Measurements from ENCODE around the gene MTMR10. TPM values are rescaled to one million over a fixed set of nuclear protein-coding genes. Genes with fewer than 3 reads are reported as not detected.

Gene MTMR10
- total RNA-seq, 1 experiment from 2014 or later = 7.6 TPM

GRCh38 chr15:30962079-30962478 is 29.3 kb downstream of the MTMR10 start:
- Histone ChIP-seq H3K4me2 (ENCODE audit: low read length) (no peak overlapping the region), H3F3A (ENCODE audit: low read length, unreplicated experiment) (no peaks in the 10 kb centered on the region), H3K36me3 (ENCODE audit: low read depth, low read length) (no peaks in the 10 kb centered on the region; the same call in 1 of the 2 replicates), H4K20me1 (ENCODE audit: low read length) (no peaks in the 10 kb centered on the region), H3K27me3 (ENCODE audit: low read length) (no peaks in the 10 kb centered on the region), H3K9ac (ENCODE audit: low read length) (no peak overlapping the region), H3K79me2 (ENCODE audit: low read length) (no peaks in the 10 kb centered on the region), H3K9me3 (ENCODE audit: low read length) (no peaks in the 10 kb centered on the region), H3K4me3 (ENCODE audit: low read length) (no peak overlapping the region), H3K9me2 (replicated peaks; ENCODE audit: low read length) (no peaks in the 10 kb centered on the region), H3K27ac (ENCODE audit: low read length) (no peak overlapping the region), H2AFZ (ENCODE audit: low read length) (no peak overlapping the region), H3K4me1 (ENCODE audit: insufficient read depth, low read length) (no peaks in the 10 kb centered on the region)
- no peak for TF ChIP-seq EZH2phosphoT487 (IDR thresholded peaks at IDR 0.05; ENCODE audit: borderline replicate concordance, low read length)
- TF ChIP-seq EZH2 (IDR thresholded peaks at IDR 0.05; ENCODE audit: low read length, unreplicated experiment) = no peak
- TF ChIP-seq CTCF (conservative IDR thresholded peaks at IDR 0.05; ENCODE audit: low read depth, low read length) = no peak
- ChIA-PET CTCF (no interaction called here), POLR2A (ENCODE audit: unreplicated experiment) (no interaction called here)
- intact Hi-C loops (cut with micrococcal nuclease) = no loop called here
- no peak for ATAC-seq
- BruUV-seq (replicated peaks) = no TSS peak
- DNase-seq = no peak

GRCh38 chr15:30958219-30958618 is 33.2 kb downstream of the MTMR10 start:
- Histone ChIP-seq H3K79me2 (ENCODE audit: low read length) (no peaks in the 10 kb centered on the region), H3K4me1 (ENCODE audit: insufficient read depth, low read length) (peaks cover 16% of the 10 kb centered on the region), H4K20me1 (ENCODE audit: low read length) (no peaks in the 10 kb centered on the region), H3K36me3 (ENCODE audit: low read depth, low read length) (peaks cover 12% of the 10 kb centered on the region), H3K9ac (ENCODE audit: low read length) (no peak overlapping the region), H3K4me2 (ENCODE audit: low read length) (no peak overlapping the region), H3K27me3 (ENCODE audit: low read length) (no peaks in the 10 kb centered on the region), H3K9me3 (ENCODE audit: low read length) (no peaks in the 10 kb centered on the region), H3F3A (ENCODE audit: low read length, unreplicated experiment) (no peaks in the 10 kb centered on the region), H3K9me2 (replicated peaks; ENCODE audit: low read length) (no peaks in the 10 kb centered on the region), H3K27ac (ENCODE audit: low read length) (no peak overlapping the region), H2AFZ (ENCODE audit: low read length) (no peak overlapping the region), H3K4me3 (ENCODE audit: low read length) (no peak overlapping the region)
- intact Hi-C loops (cut with micrococcal nuclease) = no loop called here
- TF ChIP-seq CTCF (conservative IDR thresholded peaks at IDR 0.05; ENCODE audit: low read depth, low read length) (no peak), EZH2phosphoT487 (IDR thresholded peaks at IDR 0.05; ENCODE audit: borderline replicate concordance, low read length) (no peak), EZH2 (IDR thresholded peaks at IDR 0.05; ENCODE audit: low read length, unreplicated experiment) (no peak)
- CTCF ChIA-PET = no interaction called here
- ATAC-seq (no peak), DNase-seq (no peak)
- no TSS peak for BruUV-seq (replicated peaks)
- POLR2A ChIA-PET (ENCODE audit: unreplicated experiment) = no interaction called here

DNA sequence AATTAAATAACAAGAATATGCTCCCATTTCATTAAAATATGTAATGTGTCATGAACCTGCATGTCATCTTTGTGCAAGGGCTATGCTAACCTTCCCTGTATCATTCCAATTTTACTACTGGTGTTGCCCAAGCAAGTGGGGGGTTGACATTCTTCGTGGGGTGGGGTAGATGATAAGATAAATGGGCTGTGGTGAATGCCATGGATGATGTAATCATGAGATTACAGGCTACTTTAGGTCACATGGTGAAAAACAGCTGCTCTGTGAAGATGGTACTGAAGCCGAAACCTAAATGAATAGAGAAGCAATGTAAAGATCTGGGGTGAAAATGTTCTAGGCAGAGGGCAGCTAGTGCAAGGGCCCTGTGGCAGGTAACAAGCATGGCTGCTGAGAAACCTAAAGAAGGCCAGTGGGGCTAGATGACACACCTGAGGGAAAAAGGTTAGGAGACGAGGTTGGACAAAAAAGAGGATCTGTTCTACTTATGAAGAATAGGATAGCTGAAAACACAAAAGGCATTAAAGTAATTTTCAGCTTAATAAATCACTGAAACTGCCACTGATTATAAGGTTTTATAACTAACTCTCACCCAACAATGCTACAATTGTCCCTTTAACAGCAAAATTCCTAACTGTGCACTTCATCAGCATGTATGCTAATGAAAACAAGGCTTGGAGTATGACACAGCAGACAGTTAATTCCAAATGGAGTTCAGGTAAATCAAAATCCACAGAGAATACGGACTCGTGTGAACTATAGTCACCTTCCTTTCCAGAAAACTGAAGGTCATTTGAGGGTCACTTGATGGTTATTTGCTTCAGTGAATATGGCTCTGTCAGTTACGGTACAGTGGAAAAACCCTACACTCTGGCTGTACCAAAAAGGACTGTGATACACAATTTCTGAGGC is 35.0 kb downstream of the MTMR10 start:
- Histone ChIP-seq H3K27ac (ENCODE audit: low read length) (no peak overlapping the region), H2AFZ (ENCODE audit: low read length) (no peak overlapping the region), H3K27me3 (ENCODE audit: low read length) (no peaks in the 10 kb centered on the region), H3K79me2 (ENCODE audit: low read length) (no peaks in the 10 kb centered on the region), H4K20me1 (ENCODE audit: low read length) (no peaks in the 10 kb centered on the region), H3K36me3 (ENCODE audit: low read depth, low read length) (peaks cover 21% of the 10 kb centered on the region), H3K4me3 (ENCODE audit: low read length) (no peak overlapping the region), H3K4me2 (ENCODE audit: low read length) (no peak overlapping the region), H3K9me3 (ENCODE audit: low read length) (no peaks in the 10 kb centered on the region), H3F3A (ENCODE audit: low read length, unreplicated experiment) (no peaks in the 10 kb centered on the region), H3K4me1 (ENCODE audit: insufficient read depth, low read length) (peaks cover 16% of the 10 kb centered on the region), H3K9ac (ENCODE audit: low read length) (no peak overlapping the region), H3K9me2 (replicated peaks; ENCODE audit: low read length) (no peaks in the 10 kb centered on the region)
- DNase-seq (no peak), ATAC-seq (no peak)
- ChIA-PET CTCF (no interaction called here), POLR2A (ENCODE audit: unreplicated experiment) (no interaction called here)
- intact Hi-C loops (cut with micrococcal nuclease) = no loop called here
- no peak for TF ChIP-seq EZH2 (IDR thresholded peaks at IDR 0.05; ENCODE audit: low read length, unreplicated experiment)
- no peak for TF ChIP-seq EZH2phosphoT487 (IDR thresholded peaks at IDR 0.05; ENCODE audit: borderline replicate concordance, low read length)
- no peak for TF ChIP-seq CTCF (conservative IDR thresholded peaks at IDR 0.05; ENCODE audit: low read depth, low read length)
- no TSS peak for BruUV-seq (replicated peaks)

Measured in PC-3 (cell line).